HG03558 (cell line): ENCODE results near the gene CNTNAP1.

Source experiments
- ATAC-seq: cut with Tn5 transposase; IDR thresholded peaks from one replicate; pipeline ENCODE4 v1.9.1; 2021; ENCODE audit warnings: moderate number of reproducible peaks; ENCODE audit not compliant: unreplicated experiment; ENCODE audit errors: extremely low read depth

CNTNAP1 gene

DNA sequence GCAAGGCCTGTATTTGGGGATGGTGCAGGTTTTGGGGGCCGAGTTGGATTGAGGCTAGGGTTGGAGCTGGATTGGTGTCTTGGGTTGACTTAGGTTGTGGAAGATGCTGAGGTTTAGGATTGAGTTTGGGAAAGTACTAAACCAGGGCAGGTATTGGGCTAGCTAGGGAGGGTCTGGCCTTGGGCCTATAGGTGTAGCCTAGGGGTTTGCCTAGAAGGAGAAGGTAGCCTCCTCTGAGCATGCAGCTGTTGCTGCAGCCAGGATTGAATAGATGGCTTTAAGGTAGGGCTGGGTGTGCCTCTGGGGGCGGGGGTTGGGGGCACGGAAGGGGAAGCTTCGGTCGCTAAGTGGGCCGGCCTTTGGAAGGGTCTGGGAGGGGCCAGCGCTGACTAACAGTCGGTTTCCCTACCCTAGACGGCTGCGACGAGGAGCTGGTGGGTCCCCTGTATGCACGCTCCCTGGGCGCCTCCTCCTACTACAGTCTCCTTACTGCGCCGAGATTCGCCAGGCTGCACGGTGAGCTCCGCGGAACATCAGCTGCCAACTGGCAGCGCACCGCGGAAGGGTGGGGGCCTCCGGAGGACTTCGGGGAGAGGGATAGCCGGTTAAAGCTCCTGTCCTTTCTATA, 1.2 kb downstream of the CNTNAP1 start:
- no peak for ATAC-seq

DNA sequence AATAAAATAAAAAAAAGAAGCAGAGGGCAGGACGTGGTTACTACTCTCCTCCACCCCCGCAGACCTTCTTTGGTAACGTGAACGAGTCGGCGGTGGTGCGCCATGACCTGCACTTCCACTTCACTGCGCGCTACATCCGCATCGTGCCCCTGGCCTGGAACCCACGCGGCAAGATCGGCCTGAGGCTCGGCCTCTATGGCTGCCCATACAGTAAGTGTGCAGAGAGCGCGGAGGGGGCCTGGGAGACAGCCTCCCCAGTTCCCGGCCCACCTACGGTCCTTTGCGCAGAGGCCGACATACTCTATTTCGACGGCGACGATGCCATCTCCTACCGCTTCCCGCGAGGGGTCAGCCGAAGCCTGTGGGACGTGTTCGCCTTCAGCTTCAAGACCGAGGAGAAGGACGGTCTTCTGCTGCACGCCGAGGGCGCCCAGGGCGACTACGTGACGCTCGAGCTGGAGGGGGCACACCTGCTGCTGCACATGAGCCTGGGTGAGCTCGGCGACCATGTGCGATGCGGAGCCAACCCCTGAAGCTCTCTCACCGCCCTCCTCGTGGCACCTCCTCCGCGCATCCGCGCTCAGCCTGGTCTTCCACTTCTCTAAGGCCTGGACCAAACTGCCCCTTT, 2.7 kb downstream of the CNTNAP1 start:
- ATAC-seq, result no peak

DNA sequence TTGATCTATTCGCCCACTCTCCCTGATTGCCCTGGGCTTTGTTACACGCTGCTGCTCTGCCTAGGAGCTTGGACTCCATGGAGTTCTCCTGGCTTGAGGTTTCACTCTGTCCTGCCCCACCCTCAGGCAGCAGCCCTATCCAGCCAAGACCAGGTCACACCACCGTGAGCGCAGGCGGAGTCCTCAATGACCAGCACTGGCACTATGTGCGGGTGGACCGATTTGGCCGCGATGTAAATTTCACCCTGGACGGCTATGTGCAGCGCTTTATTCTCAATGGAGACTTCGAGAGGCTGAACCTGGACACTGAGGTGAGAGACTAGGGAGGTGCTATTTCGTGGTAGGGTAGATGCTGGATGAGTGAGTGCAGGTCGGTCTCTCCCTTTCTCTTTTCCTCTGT, 3.5 kb downstream of the CNTNAP1 start:
- ATAC-seq, result no peak

DNA sequence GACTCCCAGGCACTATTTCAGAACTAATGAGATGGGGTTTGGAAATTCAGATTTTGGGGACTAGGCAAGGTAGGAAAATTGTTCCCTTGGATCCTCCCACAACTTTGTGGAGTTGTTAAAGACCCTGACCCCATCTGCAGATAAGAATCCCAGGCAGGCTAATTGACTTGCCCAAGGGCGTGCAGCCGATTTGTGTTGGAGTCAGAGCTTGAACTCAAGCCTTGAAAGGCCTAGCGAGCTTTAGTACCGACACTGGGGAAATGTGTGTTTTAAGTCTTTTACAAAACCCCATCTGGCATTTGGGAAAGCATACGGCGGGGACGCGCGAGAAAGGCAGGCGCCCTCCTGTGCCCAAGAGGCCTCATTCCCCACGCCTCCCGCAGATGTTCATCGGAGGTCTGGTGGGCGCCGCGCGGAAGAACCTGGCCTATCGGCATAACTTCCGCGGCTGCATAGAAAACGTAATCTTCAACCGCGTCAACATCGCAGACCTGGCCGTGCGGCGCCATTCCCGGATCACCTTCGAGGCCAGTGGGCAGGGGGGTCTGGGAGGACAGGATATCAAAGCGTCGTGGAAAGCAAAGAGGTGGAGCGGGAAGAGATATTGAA, 4.3 kb downstream of the CNTNAP1 start:
- ATAC-seq, result no peak

DNA sequence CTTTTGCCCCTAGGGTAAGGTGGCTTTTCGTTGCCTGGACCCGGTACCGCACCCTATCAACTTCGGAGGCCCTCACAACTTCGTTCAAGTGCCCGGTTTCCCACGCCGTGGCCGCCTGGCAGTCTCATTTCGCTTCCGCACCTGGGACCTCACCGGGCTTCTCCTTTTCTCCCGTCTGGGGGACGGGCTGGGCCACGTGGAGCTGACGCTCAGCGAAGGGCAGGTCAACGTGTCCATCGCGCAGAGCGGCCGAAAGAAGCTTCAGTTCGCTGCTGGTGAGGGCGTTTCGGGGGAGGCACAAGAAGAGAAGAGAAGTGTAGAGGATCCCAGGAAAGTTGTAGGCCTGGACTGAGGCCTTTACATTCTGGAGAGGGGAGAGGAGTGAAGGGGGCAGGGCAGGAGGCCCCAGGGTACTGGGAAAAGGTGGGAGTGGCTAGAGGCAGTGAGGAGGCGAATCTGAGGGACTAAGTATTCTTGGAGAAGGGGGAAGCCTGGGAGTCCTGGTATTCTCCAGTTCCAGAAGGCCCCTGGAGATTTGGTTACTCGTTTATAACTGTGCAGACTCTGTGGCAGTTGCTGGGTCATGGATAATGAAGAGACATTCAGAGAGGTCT, 5.5 kb downstream of the CNTNAP1 start:
- no peak for ATAC-seq

DNA sequence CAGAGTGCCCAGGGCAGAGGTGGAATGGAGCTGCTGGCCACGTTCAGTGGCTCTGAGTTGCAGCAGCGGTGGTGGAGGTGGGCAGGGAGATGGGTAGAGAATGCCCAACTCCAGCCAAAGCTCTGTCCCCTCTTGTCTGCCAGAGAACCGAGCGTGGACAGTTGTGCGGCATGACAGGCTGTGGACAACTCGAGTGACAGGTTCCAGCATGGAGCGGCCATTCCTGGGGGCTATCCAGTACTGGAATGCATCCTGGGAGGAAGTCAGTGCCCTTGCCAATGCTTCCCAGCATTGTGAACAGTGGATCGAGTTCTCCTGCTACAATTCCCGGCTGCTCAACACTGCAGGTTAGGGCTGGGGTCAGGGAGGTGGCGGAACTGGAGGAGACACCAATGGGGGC, 8.3 kb downstream of the CNTNAP1 start:
- no peak for ATAC-seq

DNA sequence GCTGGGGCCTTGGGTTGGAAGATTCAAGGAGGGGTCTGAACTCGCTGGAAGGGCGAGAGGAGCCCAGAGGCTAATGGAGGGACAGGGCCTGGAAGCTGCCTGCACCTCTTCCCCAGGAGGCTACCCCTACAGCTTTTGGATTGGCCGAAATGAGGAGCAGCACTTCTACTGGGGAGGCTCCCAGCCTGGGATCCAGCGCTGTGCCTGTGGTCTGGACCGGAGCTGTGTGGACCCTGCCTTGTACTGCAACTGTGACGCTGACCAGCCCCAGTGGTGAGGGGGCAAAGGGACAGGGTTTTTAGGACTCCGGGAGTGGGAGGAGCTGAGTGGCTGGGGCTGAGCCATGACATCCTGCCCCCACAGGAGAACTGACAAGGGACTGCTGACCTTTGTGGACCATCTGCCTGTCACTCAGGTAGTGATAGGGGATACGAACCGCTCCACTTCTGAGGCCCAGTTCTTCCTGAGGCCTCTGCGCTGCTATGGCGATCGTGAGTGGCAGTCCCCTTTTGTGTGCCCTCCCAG, 8.8 kb downstream of the CNTNAP1 start:
- no peak for ATAC-seq

DNA sequence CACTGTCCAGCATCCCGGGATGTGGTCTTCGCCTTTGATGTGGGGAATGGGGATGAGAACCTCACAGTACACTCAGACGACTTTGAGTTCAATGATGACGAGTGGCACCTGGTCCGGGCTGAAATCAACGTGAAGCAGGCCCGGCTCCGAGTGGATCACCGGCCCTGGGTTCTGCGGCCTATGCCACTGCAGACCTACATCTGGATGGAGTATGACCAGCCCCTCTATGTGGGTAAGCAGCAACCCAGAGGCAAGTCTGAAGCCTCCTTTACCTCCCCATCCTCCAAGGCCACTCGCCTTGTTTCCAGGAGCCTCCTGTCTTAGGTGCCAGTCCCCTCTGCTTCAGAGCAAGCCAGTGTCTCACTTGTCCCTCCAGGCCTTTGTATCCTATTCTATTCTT, 10.2 kb downstream of the CNTNAP1 start:
- ATAC-seq, result no peak

DNA sequence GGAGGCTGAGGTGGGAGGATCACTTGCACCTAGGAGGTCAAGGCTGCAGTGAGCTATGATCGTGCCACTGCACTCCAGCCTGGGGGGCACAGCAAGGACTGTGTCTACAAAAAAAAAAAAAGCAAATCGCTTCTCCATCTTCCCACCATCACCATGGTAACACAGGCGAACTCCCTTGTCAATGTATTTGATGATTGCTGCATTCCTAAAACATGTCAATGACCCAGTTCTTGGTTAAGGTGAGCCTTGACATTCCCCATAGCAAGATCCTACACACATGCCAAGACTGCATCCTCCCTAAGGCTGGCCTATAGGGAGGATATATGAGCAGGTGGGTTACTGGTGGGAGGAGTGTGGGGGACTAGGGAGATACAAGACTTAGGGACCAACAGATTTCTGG, 12.2 kb downstream of the CNTNAP1 start:
- no peak for ATAC-seq

DNA sequence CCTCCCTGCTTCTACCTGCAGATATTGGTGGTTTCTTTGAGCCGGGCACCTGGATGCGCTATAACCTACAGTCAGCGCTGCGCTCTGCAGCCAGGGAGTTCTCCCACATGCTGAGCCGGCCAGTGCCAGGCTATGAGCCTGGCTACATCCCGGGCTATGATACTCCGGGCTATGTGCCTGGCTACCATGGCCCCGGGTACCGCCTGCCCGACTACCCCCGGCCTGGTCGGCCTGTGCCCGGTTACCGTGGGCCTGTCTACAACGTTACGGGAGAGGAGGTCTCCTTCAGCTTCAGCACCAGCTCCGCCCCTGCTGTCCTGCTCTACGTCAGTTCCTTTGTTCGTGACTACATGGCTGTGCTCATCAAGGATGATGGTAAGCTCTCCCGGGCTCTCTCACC, 13.2 kb downstream of the CNTNAP1 start:
- no peak for ATAC-seq

DNA sequence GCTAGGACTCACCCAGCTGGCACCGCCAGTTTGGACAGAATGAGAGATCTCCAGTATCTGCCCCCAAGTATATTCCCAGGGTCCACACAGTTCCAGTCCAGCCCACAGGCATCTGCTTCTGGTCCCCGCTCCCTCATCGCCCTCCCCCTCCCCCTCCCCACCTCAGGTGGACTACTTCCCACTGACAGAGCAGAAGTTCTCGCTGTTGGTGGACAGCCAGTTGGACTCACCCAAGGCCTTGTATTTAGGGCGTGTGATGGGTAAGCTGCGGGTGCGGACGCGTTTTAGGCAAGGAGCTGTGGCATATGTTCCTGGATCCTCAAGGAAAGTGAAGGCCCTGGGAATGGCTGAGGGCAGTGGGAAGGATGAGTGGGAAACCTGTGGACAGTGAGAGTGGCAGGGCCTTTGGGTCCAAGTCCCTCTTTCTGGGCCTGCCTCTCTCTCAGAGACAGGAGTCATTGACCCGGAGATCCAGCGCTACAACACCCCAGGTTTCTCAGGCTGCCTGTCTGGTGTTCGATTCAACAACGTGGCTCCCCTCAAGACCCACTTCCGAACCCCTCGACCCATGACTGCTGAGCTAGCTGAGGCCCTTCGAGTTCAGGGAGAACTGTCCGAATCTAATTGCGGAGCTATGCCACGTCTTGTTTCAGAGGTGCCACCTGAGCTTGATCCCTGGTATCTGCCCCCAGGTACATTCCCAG, 14.9 kb downstream of the CNTNAP1 start:
- no peak for ATAC-seq

DNA sequence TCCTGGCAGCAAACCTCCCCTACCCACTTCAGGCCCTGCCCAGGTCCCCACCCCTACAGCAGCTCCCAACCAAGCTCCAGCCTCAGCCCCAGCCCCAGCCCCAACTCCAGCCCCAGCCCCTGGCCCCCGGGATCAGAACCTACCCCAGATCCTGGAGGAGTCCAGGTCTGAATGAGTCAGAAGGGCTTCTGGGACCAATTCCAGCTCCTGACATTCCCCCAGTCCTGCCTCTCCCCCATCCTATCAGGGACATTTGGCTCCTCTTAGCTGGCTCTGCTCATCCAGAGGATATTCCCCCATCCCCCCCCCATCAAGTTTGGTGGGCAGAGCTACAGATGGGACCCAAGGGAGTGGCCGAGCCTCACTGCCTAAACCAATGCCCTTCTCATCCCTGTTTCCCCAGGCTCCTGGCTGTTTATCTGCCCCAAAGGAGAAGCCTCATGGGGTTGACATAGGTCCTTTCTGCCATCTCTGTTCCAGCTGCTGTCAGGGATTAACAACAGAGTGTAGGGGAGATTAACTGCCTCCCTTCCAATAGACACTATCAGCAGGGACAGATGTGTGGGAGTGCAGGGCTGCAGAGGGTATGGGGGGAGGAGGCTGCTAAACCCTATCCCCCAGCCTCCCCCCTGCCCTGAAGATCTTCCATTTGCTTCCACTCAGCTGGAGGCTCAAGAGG, 16.5 kb downstream of the CNTNAP1 start:
- ATAC-seq, result no peak

DNA sequence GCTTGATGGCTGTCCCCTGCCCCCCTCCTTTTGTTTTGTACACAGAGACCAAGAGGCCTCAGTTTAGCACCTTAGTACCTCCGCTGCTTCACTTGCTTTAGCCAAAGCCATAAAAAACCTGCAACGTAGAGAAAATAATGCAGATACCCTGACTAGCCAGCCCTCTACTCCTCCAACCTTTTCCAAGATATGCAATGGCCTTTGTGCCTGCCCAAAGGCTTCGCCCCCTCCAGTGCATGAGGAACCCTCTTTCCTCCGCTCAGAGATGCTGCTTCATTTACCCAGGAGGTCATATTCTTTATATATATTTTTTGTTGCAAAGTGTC, 17.0 kb downstream of the CNTNAP1 start:
- ATAC-seq, result no peak

DNA sequence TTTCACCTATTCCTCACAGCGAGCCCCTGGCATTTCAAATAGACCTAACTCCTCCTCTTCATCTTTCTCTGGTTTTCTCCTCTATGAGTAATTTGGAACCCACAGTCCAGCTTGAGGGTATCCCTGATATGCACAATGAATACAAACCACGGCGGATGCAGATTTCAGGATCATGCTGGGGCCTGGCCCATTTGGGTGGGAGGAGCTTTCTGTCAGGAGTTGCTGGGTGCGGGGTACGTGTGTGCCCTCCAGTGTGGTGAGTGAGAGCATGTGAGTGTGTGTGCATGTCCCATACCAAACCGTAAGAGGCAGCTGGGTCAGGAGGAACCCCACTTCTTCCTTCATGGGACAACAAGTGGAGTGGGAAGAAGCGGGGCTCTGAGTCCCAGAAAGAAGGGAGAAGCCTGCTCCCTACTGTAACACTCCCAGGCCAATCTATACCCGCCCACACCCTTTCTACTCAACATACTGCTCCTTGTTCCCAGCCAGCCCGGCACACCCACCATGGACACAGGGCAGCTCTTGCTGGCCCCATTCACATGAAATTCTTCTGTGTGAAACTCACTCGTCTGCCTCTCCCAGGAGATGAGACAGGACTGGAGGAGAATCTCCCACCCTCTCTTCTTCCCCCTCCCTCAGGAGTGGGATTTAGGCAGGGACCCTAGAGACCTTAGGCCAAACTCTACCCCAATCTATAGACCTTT, 18.4 kb downstream of the CNTNAP1 start:
- ATAC-seq, result no peak

DNA sequence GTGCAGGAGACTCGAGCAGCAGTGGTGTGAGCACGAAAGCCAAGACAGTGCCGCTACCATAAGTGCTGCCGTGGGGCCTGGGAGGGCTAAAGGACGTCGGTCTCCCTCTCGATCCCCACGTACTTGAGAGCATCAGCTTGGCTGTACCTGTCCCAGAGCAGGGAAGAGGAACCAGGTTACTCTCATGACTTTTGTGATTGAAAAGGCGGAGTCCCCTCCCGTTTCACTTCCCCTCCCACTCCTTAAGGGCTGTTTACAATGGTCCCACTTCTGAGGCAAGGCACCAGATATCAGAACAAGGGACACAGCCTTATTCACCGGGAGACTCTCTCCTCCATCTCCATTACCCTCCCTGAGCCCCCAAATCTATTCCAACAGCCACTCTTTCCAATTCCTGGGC, 20.1 kb downstream of the CNTNAP1 start:
- no peak for ATAC-seq

DNA sequence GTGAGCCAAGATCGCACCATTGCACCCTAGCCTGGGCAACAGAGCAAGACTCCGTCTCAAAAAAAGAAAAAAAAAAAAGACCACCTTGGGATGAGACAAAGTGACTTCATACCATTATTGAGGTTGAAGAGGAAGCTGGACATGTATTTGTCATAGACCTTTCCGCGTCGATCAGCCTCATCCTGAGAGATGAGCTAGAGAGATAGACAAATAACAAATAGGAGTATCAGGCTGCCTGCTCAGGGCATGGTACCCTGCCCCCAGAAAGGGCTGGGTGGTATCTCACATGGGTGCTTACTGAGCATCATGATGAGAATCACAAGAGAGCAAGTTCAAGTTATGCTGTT, 22.1 kb downstream of the CNTNAP1 start:
- peak; percentile 13 for ATAC-seq

DNA sequence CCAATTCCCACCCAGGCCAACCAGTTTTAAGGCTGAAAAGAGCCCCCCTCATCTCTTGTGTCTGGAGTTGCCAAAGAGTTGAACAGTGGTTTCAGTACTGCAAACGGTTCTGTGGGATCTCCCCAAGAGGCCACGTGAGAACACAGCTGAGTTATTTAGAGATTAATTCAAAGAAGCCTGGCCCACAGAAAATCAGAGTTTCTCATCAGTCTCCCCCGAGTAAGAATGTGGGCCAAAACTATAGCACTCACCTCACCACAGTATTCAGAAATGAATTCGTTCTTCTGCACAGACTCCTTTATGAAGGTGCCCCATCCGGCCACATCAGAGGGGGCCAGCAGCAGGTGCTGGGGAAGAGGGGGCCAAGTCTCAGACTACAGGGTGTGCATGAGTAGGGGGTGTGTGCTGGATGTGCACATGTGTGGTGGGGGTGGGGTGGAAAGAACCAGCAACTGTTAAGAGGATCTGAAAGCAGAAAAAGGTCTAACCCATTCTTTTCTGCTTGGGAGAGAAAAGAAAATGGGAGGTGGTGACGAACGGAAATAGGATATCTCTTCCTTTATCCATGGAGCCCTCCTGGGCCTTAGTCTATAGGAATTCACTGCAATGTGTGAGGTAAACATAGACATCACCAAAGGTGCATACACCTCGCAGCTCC, 22.6 kb downstream of the CNTNAP1 start:
- ATAC-seq, result peak; percentile 46

DNA sequence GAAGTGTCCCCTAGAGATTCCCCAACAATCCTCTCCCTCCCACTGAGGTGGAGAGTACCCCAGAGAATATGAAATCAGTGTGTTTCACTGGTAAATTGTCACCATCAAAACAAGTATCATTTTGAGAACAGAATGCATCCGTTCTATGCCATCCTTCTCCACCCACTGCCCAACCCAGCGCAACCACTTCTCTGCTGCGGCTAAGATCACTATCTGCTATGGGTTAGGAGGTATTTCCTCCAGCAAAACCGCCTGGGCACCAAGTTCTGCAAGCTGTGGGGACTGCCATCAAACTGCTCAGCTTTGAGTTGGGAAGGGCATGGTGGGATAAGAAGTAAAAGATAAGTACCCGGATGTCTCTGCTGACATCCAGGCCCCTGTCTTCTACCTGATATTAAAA, 24.4 kb downstream of the CNTNAP1 start:
- no peak for ATAC-seq

DNA sequence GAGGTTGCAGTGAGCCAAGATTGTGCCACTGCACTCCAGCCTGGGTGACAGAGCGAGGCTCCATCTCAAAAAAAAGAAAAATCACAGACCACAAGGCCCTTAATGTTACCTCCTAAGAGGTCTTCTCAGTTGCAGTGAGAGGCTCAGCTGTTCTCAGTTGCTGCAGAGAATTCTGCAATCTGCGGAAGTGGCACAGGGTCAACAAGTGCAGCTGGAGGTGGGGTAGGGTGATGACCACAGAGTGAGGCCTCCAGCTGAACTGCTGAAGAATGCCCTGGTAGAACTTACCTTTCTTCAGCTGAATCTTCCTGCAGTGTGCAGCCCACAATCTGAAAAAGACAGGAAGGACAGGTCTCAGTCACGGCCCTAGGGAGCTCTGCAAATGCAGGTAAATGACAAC, 26.3 kb downstream of the CNTNAP1 start:
- no peak for ATAC-seq
